HCT116 (cell line): ENCODE results near the gene SMG6.

ENCODE experiments used
- CTCF ChIP-seq, 3 experiments: fragments of 200-600 bp in 1 of 3; sonication (generic) in 1 of 3; IDR thresholded peaks in 2 of 3; conservative IDR thresholded peaks in 1 of 3; 2 replicates each; pipeline ENCODE4 v1.5.1; 2012 to 2017; ENCODE audit warnings: low read depth in 2 of 3, low read length in 2 of 3, antibody characterized with exemption in 1 of 3, borderline replicate concordance in 1 of 3, control low read depth in 1 of 3, mild to moderate bottlenecking in 1 of 3, mixed read lengths in 1 of 3, mixed run types in 1 of 3, moderate library complexity in 1 of 3; ENCODE audit not compliant: insufficient read depth in 1 of 3
- RAD21 ChIP-seq: IDR thresholded peaks from 2 replicates; pipeline ENCODE4 v1.6.1; 2012; ENCODE audit warnings: low read depth, mild to moderate bottlenecking

- no peak for TF ChIP-seq CTCF (IDR thresholded peaks at IDR 0.05 in 2 of 3, conservative IDR thresholded peaks at IDR 0.05 in 1 of 3; ENCODE audit: borderline replicate concordance in 1 of 3, insufficient read depth in 1 of 3, low read depth in 2 of 3, low read length in 2 of 3)
- TF ChIP-seq RAD21 = no peak
These were observed 92.9 kb downstream of the SMG6 start for GRCh38 chr17:2210726-2211125.
